Trophoblast cell (in vitro differentiated cells and primary cell): Measurements from ENCODE around the gene MYCBP.

Experiments used
- DNase-seq, 2 donors: peaks; one replicate each; pipeline ENCODE4 v3.0.0-alpha.2; 2016
- H2AFZ ChIP-seq: 2 replicates; pipeline ENCODE4 v1.6.1; 2013; ENCODE audit warnings: low read length, moderate library complexity, mild to moderate bottlenecking; ENCODE audit not compliant: insufficient read depth, poor library complexity
- H2AK5ac ChIP-seq: 2 replicates; pipeline ENCODE4 v1.6.1; 2013; ENCODE audit warnings: mild to moderate bottlenecking, low read length
- H2BK120ac ChIP-seq: 2 replicates; pipeline ENCODE4 v1.6.1; 2013; ENCODE audit warnings: low read length, mild to moderate bottlenecking, moderate library complexity; ENCODE audit not compliant: insufficient read depth, poor library complexity
- H2BK12ac ChIP-seq: 2 replicates; pipeline ENCODE4 v1.6.1; 2013; ENCODE audit warnings: mild to moderate bottlenecking, low read length, moderate library complexity
- H2BK5ac ChIP-seq: 2 replicates; pipeline ENCODE4 v1.6.1; 2013; ENCODE audit warnings: low read length, low read depth, moderate library complexity, mild to moderate bottlenecking; ENCODE audit not compliant: poor library complexity
- H3K14ac ChIP-seq: 2 replicates; pipeline ENCODE4 v1.6.1; 2013; ENCODE audit warnings: mild to moderate bottlenecking, low read length
- H3K18ac ChIP-seq: 2 replicates; pipeline ENCODE4 v1.6.1; 2013; ENCODE audit warnings: mild to moderate bottlenecking, low read length
- H3K23ac ChIP-seq: 2 replicates; pipeline ENCODE4 v1.6.1; 2013; ENCODE audit warnings: low read length
- H3K27ac ChIP-seq: 2 replicates; pipeline ENCODE4 v1.5.1; 2013; ENCODE audit warnings: low read depth, mild to moderate bottlenecking, inconsistent platforms, low read length, moderate library complexity
- H3K27me3 ChIP-seq: 2 replicates; pipeline ENCODE4 v1.6.1; 2013; ENCODE audit warnings: inconsistent platforms, mild to moderate bottlenecking, low read length, moderate library complexity; ENCODE audit not compliant: insufficient read depth
- H3K36me3 ChIP-seq, 2 experiments: 1 replicate in 1 of 2; 2 replicates in 1 of 2; pipeline ENCODE4 v1.6.1; 2013; ENCODE audit warnings: low read length in 2 of 2, mild to moderate bottlenecking in 2 of 2, moderate library complexity in 1 of 2; ENCODE audit not compliant: insufficient read depth in 2 of 2, control insufficient read depth in 1 of 2
- H3K4ac ChIP-seq: 2 replicates; pipeline ENCODE4 v1.6.1; 2013; ENCODE audit warnings: low read depth, mild to moderate bottlenecking, low read length, moderate library complexity
- H3K4me1 ChIP-seq, 2 experiments: 1 replicate in 1 of 2; 2 replicates in 1 of 2; pipeline ENCODE4 v1.6.1; 2013; ENCODE audit warnings: low read length in 2 of 2, mild to moderate bottlenecking in 2 of 2, moderate library complexity in 1 of 2; ENCODE audit not compliant: insufficient read depth in 2 of 2, control insufficient read depth in 1 of 2
- H3K4me2 ChIP-seq: 2 replicates; pipeline ENCODE4 v1.6.1; 2013; ENCODE audit warnings: inconsistent platforms, mild to moderate bottlenecking, low read length, moderate library complexity
- H3K4me3 ChIP-seq: 2 replicates; pipeline ENCODE4 v1.5.1; 2013; ENCODE audit warnings: mild to moderate bottlenecking, low read depth, low read length, inconsistent platforms
- H3K79me1 ChIP-seq: one replicate; pipeline ENCODE4 v1.6.1; 2013; ENCODE audit warnings: low read length
- H3K79me2 ChIP-seq: 2 replicates; pipeline ENCODE4 v1.6.1; 2013; ENCODE audit warnings: low read length, mild to moderate bottlenecking; ENCODE audit not compliant: control insufficient read depth, insufficient read depth, poor library complexity
- H3K9ac ChIP-seq: 2 replicates; pipeline ENCODE4 v1.6.1; 2013; ENCODE audit warnings: mild to moderate bottlenecking, low read length
- H3K9me3 ChIP-seq: 2 replicates; pipeline ENCODE4 v1.6.1; 2013; ENCODE audit warnings: low read depth, mild to moderate bottlenecking, control low read depth, inconsistent platforms, low read length; ENCODE audit not compliant: insufficient read depth
- H4K12ac ChIP-seq: 2 replicates; pipeline ENCODE4 v1.6.1; 2013; ENCODE audit warnings: low read depth, mild to moderate bottlenecking, low read length, moderate library complexity
- H4K8ac ChIP-seq: 2 replicates; pipeline ENCODE4 v1.6.1; 2013; ENCODE audit warnings: low read depth, mild to moderate bottlenecking, low read length, moderate library complexity
- H4K91ac ChIP-seq: one replicate; pipeline ENCODE4 v1.6.1; 2013; ENCODE audit warnings: low read depth, mild to moderate bottlenecking, low read length, moderate library complexity
- WGBS: extraction: QIAGEN DNeasy Blood & Tissue Kit; methylation state at CpG from one replicate; pipeline ENCODE4 v1.1.7; 2013; ENCODE audit warnings: missing lambda C conversion rate; ENCODE audit not compliant: insufficient read length, insufficient coverage; ENCODE audit errors: extremely low coverage; 5-methylcytosine and 5-hydroxymethylcytosine counted together

Gene MYCBP

GRCh38 chr1:38826886-38827285 is 46.3 kb downstream of the MYCBP start:
- no peak for DNase-seq
- no peaks in the 10 kb centered on the region for H3K79me1 ChIP-seq
- H3K18ac ChIP-seq, result no peak overlapping the region
- H3K4me1 ChIP-seq, result no peaks in the 10 kb centered on the region
- H3K9ac ChIP-seq, result no peak overlapping the region
- H3K14ac ChIP-seq, result no peak overlapping the region
- no peak overlapping the region for H3K4me3 ChIP-seq
- H2BK12ac ChIP-seq, result no peak overlapping the region
- no peak overlapping the region for H2BK5ac ChIP-seq
- H2AFZ ChIP-seq, result no peak overlapping the region
- H3K79me2 ChIP-seq, result no peaks in the 10 kb centered on the region
- no peak overlapping the region for H4K8ac ChIP-seq
- H3K4me2 ChIP-seq, result no peak overlapping the region
- H2BK120ac ChIP-seq, result no peak overlapping the region
- H3K27me3 ChIP-seq, result no peaks in the 10 kb centered on the region
- no peak overlapping the region for H4K12ac ChIP-seq
- H3K4ac ChIP-seq, result no peak overlapping the region
- H3K9me3 ChIP-seq, result no peaks in the 10 kb centered on the region
- H2AK5ac ChIP-seq, result no peak overlapping the region
- H3K36me3 ChIP-seq, result no peaks in the 10 kb centered on the region
- no peak overlapping the region for H3K23ac ChIP-seq
- no peak overlapping the region for H4K91ac ChIP-seq
- H3K27ac ChIP-seq, result no peak overlapping the region

- Histone ChIP-seq H3K23ac (no peak overlapping the region), H3K9ac (no peak overlapping the region), H3K79me1 (no peaks in the 10 kb centered on the region), H2AFZ (no peak overlapping the region), H3K9me3 (no peaks in the 10 kb centered on the region), H3K14ac (no peak overlapping the region), H3K4ac (no peak overlapping the region), H3K36me3 (no peaks in the 10 kb centered on the region), H4K8ac (no peak overlapping the region), H3K4me2 (no peak overlapping the region), H3K18ac (no peak overlapping the region), H2BK120ac (no peak overlapping the region), H2BK12ac (no peak overlapping the region), H4K12ac (no peak overlapping the region), H2BK5ac (no peak overlapping the region), H2AK5ac (no peak overlapping the region), H3K79me2 (no peaks in the 10 kb centered on the region), H3K4me3 (no peak overlapping the region), H3K27me3 (no peaks in the 10 kb centered on the region), H4K91ac (no peak overlapping the region), H3K27ac (no peak overlapping the region), H3K4me1 (no peaks in the 10 kb centered on the region)
- no CpG with 5 or more reads among the region's 3 CpGs for WGBS
- no peak for DNase-seq
These were observed 46.9 kb downstream of the MYCBP start for GRCh38 chr1:38826262-38826661.

GRCh38 chr1:38820860-38821259 is 52.3 kb downstream of the MYCBP start:
- H3K4ac ChIP-seq, result no peak overlapping the region
- no peaks in the 10 kb centered on the region for H3K36me3 ChIP-seq
- no peak overlapping the region for H4K8ac ChIP-seq
- no peaks in the 10 kb centered on the region for H3K79me2 ChIP-seq
- H3K27me3 ChIP-seq, result peaks cover 7% of the 10 kb centered on the region
- DNase-seq, result no peak
- no peak overlapping the region for H2AK5ac ChIP-seq
- H3K18ac ChIP-seq, result no peak overlapping the region
- H4K91ac ChIP-seq, result no peak overlapping the region
- H3K4me2 ChIP-seq, result no peak overlapping the region
- peaks cover 3 to 7% of the 10 kb centered on the region in 2 experiments for H3K4me1 ChIP-seq
- no peak overlapping the region for H2AFZ ChIP-seq
- H3K9me3 ChIP-seq, result peaks cover 15% of the 10 kb centered on the region
- H3K79me1 ChIP-seq, result no peaks in the 10 kb centered on the region
- no peak overlapping the region for H2BK5ac ChIP-seq
- H2BK12ac ChIP-seq, result no peak overlapping the region
- H3K27ac ChIP-seq, result no peak overlapping the region
- no peak overlapping the region for H3K4me3 ChIP-seq
- no peak overlapping the region for H3K23ac ChIP-seq
- no peak overlapping the region for H3K9ac ChIP-seq
- WGBS, result no CpG with 5 or more reads among the region's 1 CpG
- no peak overlapping the region for H3K14ac ChIP-seq
- no peak overlapping the region for H2BK120ac ChIP-seq
- H4K12ac ChIP-seq, result no peak overlapping the region

GRCh38 chr1:38819516-38819915 is 53.6 kb downstream of the MYCBP start:
- no peak overlapping the region for H4K8ac ChIP-seq
- H3K14ac ChIP-seq, result no peak overlapping the region
- no peaks in the 10 kb centered on the region for H3K36me3 ChIP-seq
- no peak overlapping the region for H2AFZ ChIP-seq
- H3K79me2 ChIP-seq, result no peaks in the 10 kb centered on the region
- H4K12ac ChIP-seq, result no peak overlapping the region
- no peak overlapping the region for H4K91ac ChIP-seq
- no peaks in the 10 kb centered on the region for H3K79me1 ChIP-seq
- H3K4ac ChIP-seq, result no peak overlapping the region
- peaks cover 15% of the 10 kb centered on the region for H3K9me3 ChIP-seq
- no peak overlapping the region for H3K4me3 ChIP-seq
- no peak overlapping the region for H3K18ac ChIP-seq
- no peak overlapping the region for H3K4me2 ChIP-seq
- no peak overlapping the region for H3K9ac ChIP-seq
- H3K4me1 ChIP-seq, result peaks cover 3 to 7% of the 10 kb centered on the region in 2 experiments
- no peak for DNase-seq
- WGBS, result no CpG with 5 or more reads among the region's 2 CpGs
- H2AK5ac ChIP-seq, result no peak overlapping the region
- H2BK120ac ChIP-seq, result no peak overlapping the region
- H3K23ac ChIP-seq, result no peak overlapping the region
- no peak overlapping the region for H2BK5ac ChIP-seq
- peaks cover 7% of the 10 kb centered on the region for H3K27me3 ChIP-seq
- H2BK12ac ChIP-seq, result no peak overlapping the region
- H3K27ac ChIP-seq, result no peak overlapping the region
